VCaP (cell line): ENCODE data around the gene KDR.

Experiments used
- H3K27ac ChIP-seq: fragments of 450-650 bp; 2 replicates; pipeline ENCODE4 v1.5.1; 2017
- TF ChIP-seq, protein P1 (sequence below): fragments of 450-650 bp; conservative IDR thresholded peaks from 2 replicates; pipeline ENCODE4 v1.5.1; 2017; ENCODE audit warnings: mild to moderate bottlenecking, moderate library complexity

KDR gene

DNA sequence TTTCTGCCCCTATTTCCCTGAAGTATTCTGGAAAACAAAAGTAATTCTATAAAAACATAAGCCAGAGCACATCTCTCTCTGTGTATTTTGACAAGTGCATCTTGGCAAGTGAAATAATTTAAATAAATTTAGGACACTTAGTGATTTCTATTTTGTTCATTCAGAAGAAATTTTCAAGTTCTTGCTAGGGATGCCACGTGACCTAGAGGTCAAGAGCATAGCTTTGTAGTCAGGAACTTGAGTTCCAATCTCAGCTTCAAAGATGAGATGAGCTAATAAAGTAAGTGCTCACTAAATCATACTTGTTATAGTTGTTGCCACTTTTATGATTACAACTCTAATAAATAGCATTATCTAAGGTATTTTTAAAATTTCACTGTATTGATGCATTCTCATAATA, 13.8 kb downstream of the KDR start:
- TF ChIP-seq, protein P1, sequence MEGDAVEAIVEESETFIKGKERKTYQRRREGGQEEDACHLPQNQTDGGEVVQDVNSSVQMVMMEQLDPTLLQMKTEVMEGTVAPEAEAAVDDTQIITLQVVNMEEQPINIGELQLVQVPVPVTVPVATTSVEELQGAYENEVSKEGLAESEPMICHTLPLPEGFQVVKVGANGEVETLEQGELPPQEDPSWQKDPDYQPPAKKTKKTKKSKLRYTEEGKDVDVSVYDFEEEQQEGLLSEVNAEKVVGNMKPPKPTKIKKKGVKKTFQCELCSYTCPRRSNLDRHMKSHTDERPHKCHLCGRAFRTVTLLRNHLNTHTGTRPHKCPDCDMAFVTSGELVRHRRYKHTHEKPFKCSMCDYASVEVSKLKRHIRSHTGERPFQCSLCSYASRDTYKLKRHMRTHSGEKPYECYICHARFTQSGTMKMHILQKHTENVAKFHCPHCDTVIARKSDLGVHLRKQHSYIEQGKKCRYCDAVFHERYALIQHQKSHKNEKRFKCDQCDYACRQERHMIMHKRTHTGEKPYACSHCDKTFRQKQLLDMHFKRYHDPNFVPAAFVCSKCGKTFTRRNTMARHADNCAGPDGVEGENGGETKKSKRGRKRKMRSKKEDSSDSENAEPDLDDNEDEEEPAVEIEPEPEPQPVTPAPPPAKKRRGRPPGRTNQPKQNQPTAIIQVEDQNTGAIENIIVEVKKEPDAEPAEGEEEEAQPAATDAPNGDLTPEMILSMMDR, result no peak
- H3K27ac ChIP-seq, result no peak overlapping the region

DNA sequence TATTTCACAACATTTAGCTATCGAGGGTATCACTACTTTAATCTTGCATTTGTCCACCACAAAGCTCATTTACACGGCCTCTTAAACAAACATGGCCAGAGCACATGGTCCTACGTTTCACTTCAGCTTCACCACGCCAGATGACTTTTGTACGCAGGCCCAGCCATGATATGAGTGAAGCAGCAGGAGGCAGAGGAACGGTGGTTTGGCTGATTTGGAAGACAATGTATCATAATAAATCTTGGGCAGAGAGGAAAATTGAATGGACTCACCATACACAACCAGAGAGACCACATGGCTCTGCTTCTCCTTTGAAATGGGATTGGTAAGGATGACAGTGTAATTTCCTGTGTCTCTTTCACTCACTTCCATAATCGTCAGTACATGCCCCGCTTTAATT, 15.3 kb downstream of the KDR start:
- H3K27ac ChIP-seq, result no peak overlapping the region
- TF ChIP-seq, protein P1, result no peak

DNA sequence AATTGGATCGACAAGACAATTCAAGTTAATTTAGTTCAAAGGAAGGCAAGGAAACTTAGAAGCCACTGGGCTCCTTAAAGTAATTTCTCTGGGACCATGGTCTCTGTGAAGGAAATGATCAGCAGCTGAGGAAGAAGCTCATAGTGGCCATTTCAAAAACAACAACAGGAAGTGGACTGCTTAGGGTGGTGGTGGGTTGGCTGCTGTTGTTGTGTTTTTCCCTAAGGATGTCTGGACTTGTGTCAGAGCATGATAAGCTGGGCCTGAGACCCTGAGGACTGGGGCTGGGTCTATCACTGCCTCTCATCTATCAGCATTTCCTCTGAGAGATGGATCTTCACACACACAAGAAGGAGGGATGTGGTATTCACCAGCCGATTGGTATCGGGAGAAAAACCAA, 18.3 kb downstream of the KDR start:
- TF ChIP-seq, protein P1, result no peak
- no peak overlapping the region for H3K27ac ChIP-seq

DNA sequence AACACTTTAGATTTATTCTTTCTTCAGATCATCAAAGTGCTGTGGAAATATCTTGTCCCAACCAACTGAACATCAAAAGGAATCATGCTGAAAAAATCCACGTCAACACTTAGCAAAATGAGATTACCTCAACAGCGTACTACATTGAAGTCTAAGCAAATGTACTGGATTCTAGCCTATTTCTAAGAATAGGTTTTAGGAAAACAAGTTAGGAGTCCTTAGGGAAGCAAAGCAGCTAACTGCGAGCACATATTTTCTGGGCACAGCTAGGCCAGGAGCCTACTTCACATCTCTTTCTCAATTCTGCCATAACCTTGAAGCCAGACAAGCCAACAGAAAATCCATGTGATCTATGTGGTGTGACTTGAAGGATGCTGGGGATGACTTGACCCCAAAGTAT, 22.2 kb downstream of the KDR start:
- TF ChIP-seq, protein P1, result no peak
- H3K27ac ChIP-seq, result no peak overlapping the region

DNA sequence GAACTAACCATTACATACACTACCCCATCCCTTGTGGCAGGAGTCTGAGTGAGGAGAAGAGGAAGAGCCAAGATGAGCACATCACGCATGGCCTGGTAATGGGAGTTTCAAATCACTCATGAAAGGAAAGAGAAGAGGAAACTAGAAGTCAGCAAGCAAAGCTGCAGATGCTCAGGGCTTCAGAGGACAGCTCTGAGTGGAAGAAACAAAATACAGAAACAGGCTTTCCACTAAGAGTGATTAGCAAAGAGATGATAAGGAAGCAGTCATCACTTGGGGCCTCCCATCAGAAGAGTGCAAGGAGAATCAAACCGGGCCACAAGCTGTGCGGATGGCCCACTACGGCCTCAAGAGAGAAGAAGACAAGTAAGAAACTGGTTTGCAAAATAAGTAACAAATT, 25.6 kb downstream of the KDR start:
- TF ChIP-seq, protein P1, result no peak
- H3K27ac ChIP-seq, result no peak overlapping the region

DNA sequence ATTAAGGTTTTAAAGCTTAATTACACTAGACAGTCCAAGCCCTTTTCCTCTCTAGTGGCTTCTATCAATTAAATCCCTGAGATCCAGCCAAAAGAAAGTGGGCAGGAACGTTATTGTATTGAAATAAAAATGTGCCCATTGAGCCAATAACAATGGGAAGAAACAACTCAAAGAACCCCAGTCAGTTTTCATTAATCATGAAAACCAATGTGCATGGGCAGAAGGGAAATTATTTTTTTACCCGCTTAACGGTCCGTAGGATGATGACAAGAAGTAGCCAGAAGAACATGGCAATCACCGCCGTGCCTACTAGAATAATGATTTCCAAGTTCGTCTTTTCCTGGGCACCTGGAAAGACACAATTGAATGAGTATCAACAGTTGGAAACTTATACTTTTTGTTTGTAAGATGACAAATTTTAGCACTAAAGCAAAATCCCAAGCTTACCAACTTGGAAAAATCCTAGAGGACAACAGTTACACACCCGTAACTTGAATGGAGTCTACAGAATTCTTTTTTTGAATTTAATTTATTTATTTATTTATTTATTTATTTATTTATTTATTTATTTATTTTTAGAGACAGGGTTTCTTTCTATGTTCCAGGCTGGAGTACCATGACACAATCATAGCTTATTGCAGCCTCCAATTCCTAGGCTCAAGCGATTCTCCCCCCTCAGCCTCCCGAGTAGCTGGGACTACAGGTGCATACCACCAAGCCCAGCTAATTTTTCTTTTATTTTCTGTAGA, 26.8 kb downstream of the KDR start:
- TF ChIP-seq, protein P1, result no peak

DNA sequence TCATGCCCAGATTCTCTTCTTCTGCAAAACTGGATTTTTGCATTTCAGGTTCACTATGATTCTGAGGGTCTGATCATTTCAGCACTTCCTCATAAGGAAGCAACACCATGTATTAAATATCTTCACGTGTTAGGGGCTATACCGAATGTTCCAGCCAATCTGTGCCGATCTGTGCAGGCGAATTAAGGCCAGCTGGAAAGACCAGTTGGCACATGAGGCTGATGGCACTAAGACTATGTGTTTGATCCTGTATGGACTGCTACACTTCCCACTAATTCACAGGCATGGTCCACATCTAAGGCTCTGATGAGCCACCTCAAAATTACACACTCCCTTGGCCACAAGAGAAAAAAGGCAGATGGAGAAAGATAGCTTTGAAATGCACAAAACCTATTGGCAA, 28.8 kb downstream of the KDR start:
- TF ChIP-seq, protein P1, result no peak
- no peak overlapping the region for H3K27ac ChIP-seq

More for the DNA sequence above, 26.8 kb downstream of the KDR start:
- no peak overlapping the region for H3K27ac ChIP-seq
